Body of pancreas (tissue), 4 donors: Measurements from ENCODE around the gene OR5B12. TPM values are rescaled to one million over a fixed set of nuclear protein-coding genes. Genes with fewer than 3 reads are reported as not detected.
"Not testable (repeated sequence)": the region's sequence is repeated elsewhere in the genome, so short reads cannot be mapped to it uniquely, and the experiment has no call there.

ENCODE experiments used
- ATAC-seq: fragments of 150-250 bp; one replicate; pipeline ENCODE4 v1.9.1; 2016
- DNase-seq, 4 donors: peaks; one replicate each; pipeline ENCODE4 v3.0.0-alpha.2; 2019
- H3K27ac ChIP-seq, 4 donors: fragments of 200-600 bp; sonication (generic); 1 replicate in 3 of 4; 2 replicates in 1 of 4; pipeline versions ENCODE4 v1.5.1 to v1.6.1; 2016 to 2019; ENCODE audit warnings: mild to moderate bottlenecking in 1 of 4, mixed read lengths in 1 of 4, moderate library complexity in 1 of 4
- H3K27me3 ChIP-seq, 2 donors: fragments of 200-600 bp; sonication (generic); one replicate each; pipeline ENCODE4 v1.6.0; 2016; ENCODE audit warnings: mild to moderate bottlenecking in 1 of 2
- H3K36me3 ChIP-seq, 2 donors: fragments of 200-600 bp; sonication (generic); replicated peaks in 1 of 2; 2 replicates each; pipeline ENCODE4 v1.5.1; 2016; ENCODE audit warnings: low read depth in 2 of 2; ENCODE audit not compliant: insufficient read depth in 1 of 2
- H3K4me1 ChIP-seq: fragments of 200-600 bp; sonication (generic); one replicate; pipeline ENCODE4 v1.6.0; 2016
- H3K4me3 ChIP-seq, 2 donors: fragments of 200-600 bp; sonication (generic); 1 replicate in 1 of 2; 2 replicates in 1 of 2; pipeline ENCODE4 v1.5.1; 2016 to 2019
- H3K9me3 ChIP-seq, 3 donors: fragments of 200-600 bp; sonication (generic); 1 replicate in 2 of 3; 2 replicates in 1 of 3; pipeline ENCODE4 v1.5.1; 2016
- POLR2A ChIP-seq, 3 donors: fragments of 450-650 bp; IDR thresholded peaks; one replicate each; pipeline ENCODE4 v1.6.1; 2016; ENCODE audit warnings: antibody characterized with exemption in 3 of 3, mild to moderate bottlenecking in 2 of 3
- WGBS, 2 donors: methylation state at CpG; one replicate each; pipeline ENCODE4 v1.1.5; 2017; 5-methylcytosine and 5-hydroxymethylcytosine counted together
- intact Hi-C: fragments of 100-400 bp; cut with DNase I; formaldehyde crosslinking; loops from one replicate; pipeline ENCODE4 v1.15.1; 2023
- total RNA-seq, 2 donors: library from RNA; depleted of rRNA; stranded (reverse); fragments of >200 nt; gene quantifications; one replicate each; pipeline ENCODE4 v1.1.0, GENCODE V29; 2016
- TF ChIP-seq, protein P1 (sequence below), 7 experiments: fragments of 450-650 bp in 4 of 7; fragments of 200-600 bp in 3 of 7; sonication (generic) in 3 of 7; IDR thresholded peaks; one replicate each; pipeline ENCODE4 v1.5.1; 2016 to 2019; ENCODE audit warnings: antibody characterized with exemption in 7 of 7

Gene OR5B12
- total RNA-seq, 2 donors from 2014 or later: not detected

DNA sequence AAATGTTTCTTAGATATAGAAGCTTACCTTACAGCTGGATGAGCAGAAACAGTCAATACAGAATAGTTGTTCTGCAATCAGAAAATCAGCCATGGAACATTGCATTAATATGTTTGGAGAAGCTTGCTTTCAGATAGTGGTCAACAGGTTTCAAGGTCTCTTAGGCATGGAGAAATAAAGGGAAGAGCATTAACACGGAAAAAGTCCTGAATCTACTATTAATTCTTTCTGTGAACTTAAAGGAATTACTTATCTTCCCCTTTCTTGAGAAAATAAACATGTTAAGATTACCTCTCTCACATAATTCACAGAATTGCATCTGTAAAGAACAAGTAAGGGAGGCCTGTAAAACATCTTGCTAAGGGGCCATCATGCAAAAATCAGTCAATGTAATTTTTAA lies 35.3 kb downstream of the OR5B12 start, which contains the start of gene OR5B3:
Gene OR5B3, minus strand, starts transcription at position 101 of the 400 bp plus-strand sequence. CDS start 3,465 bp downstream, outside the sequence.
- intact Hi-C loops: no loop called here
- H3K36me3 ChIP-seq: no peaks in the 10 kb centered on the region

GRCh38 chr11:58399622-58400021 lies 42.4 kb downstream of the OR5B12 start:
- H3K9me3 ChIP-seq, H3K4me1 ChIP-seq, H3K27me3 ChIP-seq, DNase-seq, ATAC-seq, intact Hi-C loops, H3K27ac ChIP-seq, H3K4me3 ChIP-seq, H3K36me3 ChIP-seq: not testable (repeated sequence)
- WGBS, 2 donors: no CpG with 5 or more reads among the region's 2 CpGs

More for the DNA sequence above, 35.3 kb downstream of the OR5B12 start, which contains the start of gene OR5B3:
- H3K4me1 ChIP-seq: no peaks in the 10 kb centered on the region
- WGBS, 2 donors: 26 to 50% methylated on average over 1 of the region's 1 CpG
- H3K27ac ChIP-seq: no peak within 1 kb of the TSS
- DNase-seq (no peak), ATAC-seq (no peak)
- no peaks in the 10 kb centered on the region for H3K27me3 ChIP-seq
- no peak within 1 kb of the TSS for H3K4me3 ChIP-seq
- H3K9me3 ChIP-seq: no peaks in the 10 kb centered on the region
- TF ChIP-seq POLR2A (IDR thresholded peaks at IDR 0.05): no peak
- TF ChIP-seq, protein P1, sequence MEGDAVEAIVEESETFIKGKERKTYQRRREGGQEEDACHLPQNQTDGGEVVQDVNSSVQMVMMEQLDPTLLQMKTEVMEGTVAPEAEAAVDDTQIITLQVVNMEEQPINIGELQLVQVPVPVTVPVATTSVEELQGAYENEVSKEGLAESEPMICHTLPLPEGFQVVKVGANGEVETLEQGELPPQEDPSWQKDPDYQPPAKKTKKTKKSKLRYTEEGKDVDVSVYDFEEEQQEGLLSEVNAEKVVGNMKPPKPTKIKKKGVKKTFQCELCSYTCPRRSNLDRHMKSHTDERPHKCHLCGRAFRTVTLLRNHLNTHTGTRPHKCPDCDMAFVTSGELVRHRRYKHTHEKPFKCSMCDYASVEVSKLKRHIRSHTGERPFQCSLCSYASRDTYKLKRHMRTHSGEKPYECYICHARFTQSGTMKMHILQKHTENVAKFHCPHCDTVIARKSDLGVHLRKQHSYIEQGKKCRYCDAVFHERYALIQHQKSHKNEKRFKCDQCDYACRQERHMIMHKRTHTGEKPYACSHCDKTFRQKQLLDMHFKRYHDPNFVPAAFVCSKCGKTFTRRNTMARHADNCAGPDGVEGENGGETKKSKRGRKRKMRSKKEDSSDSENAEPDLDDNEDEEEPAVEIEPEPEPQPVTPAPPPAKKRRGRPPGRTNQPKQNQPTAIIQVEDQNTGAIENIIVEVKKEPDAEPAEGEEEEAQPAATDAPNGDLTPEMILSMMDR (IDR thresholded peaks at IDR 0.05): no peak

DNA sequence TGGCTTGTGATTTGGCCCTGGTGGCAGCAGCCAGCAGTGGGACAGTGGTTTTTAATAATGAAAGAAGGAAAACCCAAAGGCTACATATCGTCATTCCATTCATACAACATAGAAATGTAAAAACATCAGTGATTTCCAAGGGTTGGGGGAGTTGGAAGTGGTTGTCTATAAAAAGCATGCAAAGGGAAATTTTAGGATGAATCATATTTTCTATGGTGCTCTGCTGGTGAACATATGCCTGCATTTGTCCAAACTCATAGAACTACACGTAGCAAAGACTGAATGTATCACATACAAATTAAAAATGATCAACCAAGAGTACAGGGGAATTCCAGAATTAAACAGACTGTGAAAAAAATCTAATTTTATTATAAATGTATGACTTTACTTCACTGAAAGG lies 46.5 kb downstream of the OR5B12 start:
- intact Hi-C loops: no loop called here
- no peak for ATAC-seq
- Histone ChIP-seq H3K27me3 (no peaks in the 10 kb centered on the region), H3K4me1 (no peaks in the 10 kb centered on the region), H3K27ac (no peak overlapping the region), H3K9me3 (no peaks in the 10 kb centered on the region), H3K36me3 (no peaks in the 10 kb centered on the region), H3K4me3 (no peak overlapping the region)
- 38 to 87% methylated on average over 2 of the region's 2 CpGs for WGBS, 2 donors
- no peak for DNase-seq
- TF ChIP-seq POLR2A (IDR thresholded peaks at IDR 0.05): no peak
- TF ChIP-seq, protein P1 (IDR thresholded peaks at IDR 0.05): no peak

GRCh38 chr11:58394195-58394594 lies 47.8 kb downstream of the OR5B12 start:
- no peak for DNase-seq

DNA sequence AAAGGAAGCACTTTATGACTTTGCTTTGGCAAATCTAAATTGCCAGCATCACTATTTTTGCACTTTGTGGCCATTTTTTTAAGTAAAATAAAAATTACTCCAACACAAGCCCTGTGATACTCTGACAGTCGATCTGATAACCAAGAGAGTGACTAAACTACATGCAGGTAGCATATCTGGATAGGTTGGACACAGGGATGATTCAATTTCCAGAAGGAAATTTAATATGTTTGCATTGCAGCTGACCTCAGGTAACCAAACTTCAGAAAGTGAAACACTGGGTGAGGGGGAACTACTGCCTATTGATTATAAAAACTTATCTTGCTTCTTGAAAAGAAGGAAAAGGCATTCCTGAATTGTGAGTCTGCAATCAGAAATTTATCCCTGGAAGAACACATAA lies 49.3 kb downstream of the OR5B12 start:
- DNase-seq (no peak), ATAC-seq (no peak)
- H3K4me3 ChIP-seq: no peak overlapping the region
- WGBS, 2 donors: 10 to 17% methylated on average over 1 of the region's 1 CpG
- H3K9me3 ChIP-seq: no peaks in the 10 kb centered on the region
- no peak for TF ChIP-seq POLR2A (IDR thresholded peaks at IDR 0.05)
- TF ChIP-seq, protein P1 (IDR thresholded peaks at IDR 0.05): no peak
- intact Hi-C loops: no loop called here
- H3K4me1 ChIP-seq: no peaks in the 10 kb centered on the region
- no peak overlapping the region for H3K27ac ChIP-seq
- no peaks in the 10 kb centered on the region for H3K36me3 ChIP-seq
- H3K27me3 ChIP-seq: no peaks in the 10 kb centered on the region

More at GRCh38 chr11:58394195-58394594, 47.8 kb downstream of the OR5B12 start:
- H3K27me3 ChIP-seq: no peaks in the 10 kb centered on the region
- ATAC-seq: no peak
- H3K4me1 ChIP-seq: no peaks in the 10 kb centered on the region
- no peak overlapping the region for H3K27ac ChIP-seq
- H3K4me3 ChIP-seq: no peak overlapping the region
- H3K9me3 ChIP-seq: no peaks in the 10 kb centered on the region
- H3K36me3 ChIP-seq: no peaks in the 10 kb centered on the region
- no peak for TF ChIP-seq POLR2A (IDR thresholded peaks at IDR 0.05)
- TF ChIP-seq, protein P1 (IDR thresholded peaks at IDR 0.05): no peak
- intact Hi-C loops: no loop called here
